IPS-18a (cell line): ENCODE measurements around the gene ANTXR2.
A peak's percentile ranks its signal among the peaks of the same experiment; 100 is the strongest.

Experiments used
- H3K27ac ChIP-seq: one replicate; pipeline ENCODE4 v1.5.1; 2013; ENCODE audit warnings: low read length
- H3K27me3 ChIP-seq: one replicate; pipeline ENCODE4 v1.6.1; 2013; ENCODE audit warnings: mild to moderate bottlenecking, low read length; ENCODE audit not compliant: control insufficient read depth, insufficient read depth
- H3K36me3 ChIP-seq: one replicate; pipeline ENCODE4 v1.6.1; 2013; ENCODE audit warnings: low read depth, low read length; ENCODE audit not compliant: control insufficient read depth
- H3K4me1 ChIP-seq: one replicate; pipeline ENCODE4 v1.6.1; 2013; ENCODE audit warnings: low read depth, low read length; ENCODE audit not compliant: control insufficient read depth
- H3K4me3 ChIP-seq: one replicate; pipeline ENCODE4 v1.5.1; 2013; ENCODE audit warnings: low read length
- H3K9ac ChIP-seq: one replicate; pipeline ENCODE4 v1.6.1; 2013; ENCODE audit warnings: mild to moderate bottlenecking, low read length, moderate library complexity
- H3K9me3 ChIP-seq: one replicate; pipeline ENCODE4 v1.6.1; 2013; ENCODE audit warnings: low read depth, low read length; ENCODE audit not compliant: control insufficient read depth

The ANTXR2 gene

DNA sequence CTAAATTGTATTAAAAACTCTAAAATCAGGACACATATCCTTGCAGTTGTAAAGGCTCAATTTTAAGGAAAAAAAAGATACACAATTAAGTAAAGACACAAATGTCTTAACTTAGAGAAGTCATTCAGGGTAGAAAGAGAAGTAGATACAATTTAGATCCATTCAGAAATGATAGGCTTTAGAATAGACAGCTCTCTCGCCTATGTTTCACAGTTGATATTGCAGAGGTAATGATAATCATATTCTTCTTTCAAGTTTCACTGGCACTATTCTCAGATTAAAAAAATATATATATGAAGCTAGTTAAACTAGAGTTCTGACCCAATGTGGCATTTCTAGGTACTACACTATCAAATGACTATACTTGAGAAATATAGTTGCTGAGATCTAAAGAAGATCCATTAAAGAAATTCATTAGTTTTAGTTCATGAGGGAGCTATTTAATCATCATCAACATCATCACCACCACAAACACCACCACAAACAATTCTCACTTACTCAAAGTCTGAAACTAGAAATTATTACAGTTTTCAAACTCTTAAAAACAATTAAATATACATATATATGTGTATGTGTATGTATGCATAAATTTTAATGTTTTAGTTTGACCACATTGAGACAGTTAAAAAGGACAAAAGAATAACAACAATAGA lies 93.1 kb downstream of the ANTXR2 start:
- Histone ChIP-seq H3K4me1 (no peaks in the 10 kb centered on the region), H3K27ac (no peak overlapping the region), H3K4me3 (no peak overlapping the region), H3K36me3 (no peaks in the 10 kb centered on the region), H3K27me3 (no peaks in the 10 kb centered on the region), H3K9ac (no peak overlapping the region), H3K9me3 (no peaks in the 10 kb centered on the region)

DNA sequence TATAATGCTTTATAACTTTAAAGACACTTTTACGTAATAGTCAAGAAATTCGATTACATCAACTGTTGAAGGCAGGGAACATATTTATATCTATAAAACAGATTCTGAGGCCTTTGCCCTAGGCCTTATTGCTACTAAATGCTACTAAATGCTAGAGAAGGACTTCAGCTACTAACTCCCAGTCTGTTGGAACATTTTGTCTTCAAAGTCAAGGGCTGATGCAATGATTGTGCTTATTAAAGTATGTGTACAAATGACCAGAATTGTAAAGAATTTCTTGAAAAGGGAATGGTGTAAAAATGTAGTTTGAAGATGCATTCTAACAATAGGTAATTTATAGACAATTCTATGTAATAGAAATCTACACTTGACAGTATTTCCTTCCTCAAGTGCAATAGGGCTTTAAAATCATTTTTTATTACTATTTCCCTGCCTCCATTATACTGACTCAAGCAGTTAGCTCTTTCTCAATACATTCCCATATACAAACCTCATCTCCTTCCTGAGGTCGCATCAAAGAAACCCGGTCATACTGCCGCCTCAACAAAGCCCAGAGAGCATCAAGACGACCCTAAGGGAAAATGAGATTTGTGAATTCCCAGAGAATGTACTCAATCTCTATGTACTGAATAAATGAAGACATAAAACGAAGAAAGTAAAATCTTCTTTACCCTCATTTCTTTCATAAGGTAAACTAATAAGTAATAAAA lies 95.7 kb downstream of the ANTXR2 start:
- Histone ChIP-seq H3K36me3 (no peaks in the 10 kb centered on the region), H3K4me3 (no peak overlapping the region), H3K4me1 (no peaks in the 10 kb centered on the region), H3K27me3 (no peaks in the 10 kb centered on the region), H3K27ac (no peak overlapping the region), H3K9me3 (no peaks in the 10 kb centered on the region), H3K9ac (no peak overlapping the region)

DNA sequence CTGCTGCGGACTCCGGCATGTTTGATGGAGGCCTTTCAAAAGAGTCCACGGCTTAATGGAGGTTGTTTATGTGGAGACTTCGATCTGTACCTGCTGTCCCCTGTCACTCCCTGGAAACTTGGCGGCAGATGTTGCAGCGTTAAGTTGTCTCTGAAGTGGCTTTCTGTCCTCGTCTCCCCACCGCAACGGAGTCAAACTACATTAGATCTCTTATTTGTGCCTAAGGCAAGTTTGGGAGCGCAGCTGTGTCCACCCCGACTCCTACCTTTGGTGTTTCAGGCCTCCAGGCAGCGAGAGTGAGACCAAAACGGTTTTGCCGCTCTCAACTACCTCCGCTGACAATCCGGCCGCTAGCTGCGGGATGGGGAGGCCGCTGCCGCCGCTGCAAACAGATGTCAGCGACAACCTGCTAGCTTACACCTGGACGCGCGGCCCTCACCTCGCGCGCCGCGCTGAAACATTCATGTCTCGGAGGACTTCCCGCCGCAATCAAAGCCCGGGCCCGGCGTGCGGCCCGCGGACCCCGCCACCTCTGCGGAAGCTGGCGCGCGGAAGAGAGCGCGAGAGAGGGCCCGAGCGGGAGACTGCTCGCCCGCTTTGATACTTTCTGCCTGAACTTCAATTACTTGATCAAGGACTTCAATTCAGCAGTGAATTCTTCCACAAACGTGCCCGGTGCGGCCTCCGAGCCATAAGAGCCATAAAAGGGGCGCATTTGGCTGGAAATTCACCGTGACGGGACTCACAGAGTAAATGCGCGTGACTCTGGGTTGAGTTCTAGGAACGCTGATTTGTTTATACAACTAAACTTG lies 108.4 kb downstream of the ANTXR2 start:
- peaks cover 10% of the 10 kb centered on the region for H3K4me1 ChIP-seq
- H3K9me3 ChIP-seq = no peaks in the 10 kb centered on the region
- H3K36me3 ChIP-seq = no peaks in the 10 kb centered on the region
- peak overlapping the region; percentile 48 for H3K9ac ChIP-seq
- no peak overlapping the region for H3K27ac ChIP-seq
- H3K27me3 ChIP-seq = peaks cover 39% of the 10 kb centered on the region
- peak overlapping the region; percentile 69 for H3K4me3 ChIP-seq

DNA sequence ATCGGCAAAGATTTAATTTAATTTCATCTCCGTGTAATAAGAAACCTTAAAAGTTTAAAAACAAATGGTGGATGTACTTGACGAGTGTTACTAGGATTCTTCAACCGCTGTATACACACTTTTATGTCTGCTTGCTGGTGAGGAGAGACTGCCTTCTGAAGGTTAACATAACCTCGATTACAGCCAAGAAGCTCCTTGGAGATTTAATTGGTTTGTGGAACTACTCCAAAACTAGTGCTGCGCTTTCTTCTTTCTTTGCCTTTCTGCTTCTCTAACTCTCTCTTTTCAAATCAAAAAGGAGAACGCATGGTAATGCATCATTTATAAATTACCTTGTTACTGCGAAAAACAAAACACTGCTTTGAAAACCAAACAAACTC lies 109.0 kb downstream of the ANTXR2 start:
- Histone ChIP-seq H3K9ac (peak overlapping the region; percentile 48), H3K27ac (no peak overlapping the region), H3K9me3 (no peaks in the 10 kb centered on the region), H3K4me3 (peak overlapping the region; percentile 69), H3K36me3 (no peaks in the 10 kb centered on the region), H3K27me3 (peaks cover 39% of the 10 kb centered on the region), H3K4me1 (peaks cover 11% of the 10 kb centered on the region)

DNA sequence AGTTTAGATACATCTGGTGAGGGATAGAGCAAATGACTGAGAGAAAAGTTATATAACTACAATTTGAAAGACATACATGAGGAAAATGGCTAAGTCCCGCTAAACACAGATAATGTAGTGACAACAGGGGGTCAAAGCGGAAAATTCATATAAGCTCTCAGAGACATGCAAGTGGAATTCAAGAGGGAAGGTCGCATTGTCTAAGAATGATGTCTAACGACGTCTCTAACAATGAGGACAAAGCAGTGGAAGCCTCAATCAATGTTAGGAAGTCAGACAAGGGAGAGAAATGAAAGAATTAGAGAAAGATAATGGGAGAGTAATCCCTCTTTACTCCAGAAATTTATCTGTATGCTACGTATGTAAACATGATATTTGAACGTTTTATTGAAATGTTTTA lies 113.4 kb downstream of the ANTXR2 start:
- peaks cover 22% of the 10 kb centered on the region for H3K27me3 ChIP-seq
- no peaks in the 10 kb centered on the region for H3K9me3 ChIP-seq
- no peak overlapping the region for H3K27ac ChIP-seq
- no peak overlapping the region for H3K9ac ChIP-seq
- H3K4me1 ChIP-seq = peaks cover 11% of the 10 kb centered on the region
- H3K36me3 ChIP-seq = no peaks in the 10 kb centered on the region
- H3K4me3 ChIP-seq = no peak overlapping the region

DNA sequence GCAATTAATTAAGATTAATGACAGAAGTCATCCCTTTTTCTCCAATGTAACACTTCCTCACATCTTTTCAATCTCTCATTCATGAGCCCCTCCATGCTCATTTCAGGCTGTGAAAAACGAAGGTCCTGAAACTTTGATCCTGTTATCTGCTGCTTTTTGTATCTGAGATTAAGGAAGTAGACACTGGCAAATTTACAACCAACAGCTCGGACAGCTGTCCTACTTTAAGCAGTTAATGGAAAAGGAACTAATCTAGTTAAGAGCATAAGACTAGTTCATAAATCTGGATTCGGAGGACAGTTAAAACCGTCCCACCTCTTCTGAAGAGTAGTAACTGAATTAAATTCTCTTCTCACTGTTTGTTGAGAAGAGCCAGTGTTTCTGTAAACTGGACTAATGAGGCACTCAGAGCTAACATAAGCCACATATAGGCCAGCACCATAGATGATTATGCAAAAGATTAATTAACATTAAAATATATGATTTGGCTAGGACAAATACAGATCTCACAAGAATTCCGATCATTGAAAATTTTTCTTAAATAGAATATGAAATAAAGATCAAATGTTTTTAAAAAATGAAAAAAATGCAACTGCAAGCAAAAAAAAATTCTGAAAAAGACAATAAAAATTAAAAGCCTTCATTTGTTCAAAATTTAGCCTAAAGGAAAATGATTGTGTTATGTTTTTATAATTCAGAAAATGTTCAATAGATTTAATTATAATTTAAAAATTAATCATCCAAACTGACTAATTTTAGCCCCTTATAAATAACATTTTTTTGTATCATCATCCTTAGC lies 114.4 kb downstream of the ANTXR2 start:
- H3K9me3 ChIP-seq = no peaks in the 10 kb centered on the region
- H3K9ac ChIP-seq = no peak overlapping the region
- H3K4me3 ChIP-seq = no peak overlapping the region
- H3K27ac ChIP-seq = no peak overlapping the region
- H3K27me3 ChIP-seq = peaks cover 12% of the 10 kb centered on the region
- no peaks in the 10 kb centered on the region for H3K36me3 ChIP-seq
- peaks cover 6% of the 10 kb centered on the region for H3K4me1 ChIP-seq

DNA sequence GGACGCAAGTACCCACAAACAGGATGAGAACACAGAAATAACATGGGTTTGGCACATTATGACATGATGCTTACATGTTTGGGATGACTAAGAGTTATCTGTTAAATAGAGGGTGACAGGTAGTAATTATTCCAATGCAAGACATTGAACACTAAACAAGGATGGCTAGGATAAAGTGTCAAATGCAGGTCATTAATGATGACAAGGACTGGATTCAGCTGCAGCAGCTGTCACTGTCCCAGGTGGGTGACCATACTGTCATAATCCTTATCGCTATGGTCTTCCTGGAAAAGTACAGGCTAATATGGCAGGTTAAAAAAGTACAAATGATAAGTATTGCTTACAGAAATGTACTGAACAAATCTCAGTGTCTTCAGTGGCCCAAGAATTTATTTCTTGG lies 123.9 kb downstream of the ANTXR2 start:
- H3K9ac ChIP-seq = no peak overlapping the region
- no peaks in the 10 kb centered on the region for H3K36me3 ChIP-seq
- no peak overlapping the region for H3K27ac ChIP-seq
- no peaks in the 10 kb centered on the region for H3K9me3 ChIP-seq
- no peak overlapping the region for H3K4me3 ChIP-seq
- H3K27me3 ChIP-seq = no peaks in the 10 kb centered on the region
- no peaks in the 10 kb centered on the region for H3K4me1 ChIP-seq

DNA sequence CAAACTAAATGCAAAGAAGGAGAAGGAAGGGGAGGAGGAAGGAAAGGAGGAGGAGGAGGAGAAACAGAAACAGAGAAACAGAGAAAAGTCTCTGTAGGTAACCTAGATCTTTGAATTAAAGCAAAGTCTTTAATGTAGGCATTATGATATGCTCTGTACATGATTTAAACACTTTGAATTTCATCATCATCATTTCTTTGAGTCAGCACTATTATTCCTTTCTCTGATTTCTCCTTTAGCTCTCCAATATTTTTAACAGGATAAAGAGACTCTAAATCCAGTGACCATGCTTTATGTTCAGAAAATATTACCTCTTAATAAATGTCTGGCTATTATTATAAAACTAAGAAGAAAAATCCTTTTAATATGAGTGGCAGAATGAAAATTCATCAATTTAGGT lies 124.3 kb downstream of the ANTXR2 start:
- Histone ChIP-seq H3K9me3 (no peaks in the 10 kb centered on the region), H3K36me3 (no peaks in the 10 kb centered on the region), H3K9ac (no peak overlapping the region), H3K27ac (no peak overlapping the region), H3K27me3 (no peaks in the 10 kb centered on the region), H3K4me1 (no peaks in the 10 kb centered on the region), H3K4me3 (no peak overlapping the region)

DNA sequence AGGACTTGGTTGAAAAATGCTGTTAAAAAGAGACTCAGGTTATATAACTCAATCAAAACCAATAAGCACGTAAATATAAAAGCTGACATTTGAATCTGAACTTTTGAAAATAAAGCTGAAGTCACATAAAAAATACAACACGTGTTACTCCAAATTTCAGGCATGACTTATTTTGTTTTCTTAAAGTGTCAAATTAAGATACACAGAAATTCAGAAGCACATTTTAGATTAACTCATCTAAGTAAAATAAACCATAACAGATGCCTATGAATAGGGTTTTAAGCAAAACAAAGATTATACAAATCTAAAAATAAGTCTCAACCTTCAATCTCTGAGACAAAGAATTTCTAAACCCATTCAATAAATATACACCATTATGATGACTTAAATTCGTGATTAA lies 124.8 kb downstream of the ANTXR2 start:
- Histone ChIP-seq H3K9me3 (no peaks in the 10 kb centered on the region), H3K36me3 (no peaks in the 10 kb centered on the region), H3K27ac (no peak overlapping the region), H3K4me1 (no peaks in the 10 kb centered on the region), H3K27me3 (no peaks in the 10 kb centered on the region), H3K9ac (no peak overlapping the region), H3K4me3 (no peak overlapping the region)

DNA sequence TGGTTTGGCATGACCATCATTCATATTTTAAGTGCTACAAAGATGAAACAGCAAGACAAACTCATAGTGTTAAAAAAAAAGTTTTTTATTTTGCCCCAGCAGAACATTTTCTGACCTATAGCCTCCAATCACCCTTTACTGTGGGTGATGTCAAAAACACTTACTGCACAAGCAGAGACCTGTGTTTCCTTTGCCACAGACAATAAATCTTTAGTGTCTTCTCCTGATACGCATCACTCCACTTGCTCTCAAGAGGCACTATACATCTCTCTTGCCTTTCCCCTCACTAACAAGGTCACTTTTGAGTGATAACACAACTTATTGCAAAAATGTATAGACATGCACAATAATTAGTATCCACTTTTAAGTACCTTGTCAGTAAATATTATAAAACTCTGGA lies 125.6 kb downstream of the ANTXR2 start:
- H3K27ac ChIP-seq = no peak overlapping the region

DNA sequence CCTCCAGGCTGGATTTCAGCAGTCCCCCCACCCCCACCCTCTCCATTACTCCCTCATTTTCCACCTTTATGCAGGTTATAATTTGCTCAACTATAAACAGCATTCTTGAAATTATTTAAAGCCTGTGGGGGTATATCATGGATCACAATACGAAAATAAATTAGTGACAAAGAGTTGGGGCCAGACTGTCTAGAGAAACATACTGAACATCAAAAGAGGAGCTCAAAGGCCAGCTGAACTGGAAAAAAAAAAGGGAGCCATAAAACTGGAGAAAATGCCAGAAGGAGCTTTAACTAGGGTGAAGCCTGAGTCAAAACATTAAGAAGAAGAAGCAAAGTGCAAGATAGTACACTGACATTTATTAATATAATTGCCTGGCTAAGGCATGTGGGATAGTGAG lies 137.8 kb downstream of the ANTXR2 start:
- no peak overlapping the region for H3K27ac ChIP-seq
- no peaks in the 10 kb centered on the region for H3K4me1 ChIP-seq
- no peaks in the 10 kb centered on the region for H3K36me3 ChIP-seq
- no peaks in the 10 kb centered on the region for H3K9me3 ChIP-seq
- no peak overlapping the region for H3K4me3 ChIP-seq
- no peak overlapping the region for H3K9ac ChIP-seq
- no peaks in the 10 kb centered on the region for H3K27me3 ChIP-seq

More for the DNA sequence above, 125.6 kb downstream of the ANTXR2 start:
- Histone ChIP-seq H3K4me3 (no peak overlapping the region), H3K4me1 (no peaks in the 10 kb centered on the region), H3K9ac (no peak overlapping the region), H3K9me3 (no peaks in the 10 kb centered on the region), H3K27me3 (no peaks in the 10 kb centered on the region), H3K36me3 (no peaks in the 10 kb centered on the region)
